GM20431 (cell line): ENCODE data around the gene SLC34A1.

ENCODE experiments used
- in situ Hi-C: fragments of 300-500 bp; cut with MseI, MboI; formaldehyde crosslinking; loops from one replicate; pipeline ENCODE4 v1.15.0; 2020; ENCODE audit warnings: low sequenced_read_pairs; ENCODE audit not compliant: unreplicated experiment

Gene SLC34A1

DNA sequence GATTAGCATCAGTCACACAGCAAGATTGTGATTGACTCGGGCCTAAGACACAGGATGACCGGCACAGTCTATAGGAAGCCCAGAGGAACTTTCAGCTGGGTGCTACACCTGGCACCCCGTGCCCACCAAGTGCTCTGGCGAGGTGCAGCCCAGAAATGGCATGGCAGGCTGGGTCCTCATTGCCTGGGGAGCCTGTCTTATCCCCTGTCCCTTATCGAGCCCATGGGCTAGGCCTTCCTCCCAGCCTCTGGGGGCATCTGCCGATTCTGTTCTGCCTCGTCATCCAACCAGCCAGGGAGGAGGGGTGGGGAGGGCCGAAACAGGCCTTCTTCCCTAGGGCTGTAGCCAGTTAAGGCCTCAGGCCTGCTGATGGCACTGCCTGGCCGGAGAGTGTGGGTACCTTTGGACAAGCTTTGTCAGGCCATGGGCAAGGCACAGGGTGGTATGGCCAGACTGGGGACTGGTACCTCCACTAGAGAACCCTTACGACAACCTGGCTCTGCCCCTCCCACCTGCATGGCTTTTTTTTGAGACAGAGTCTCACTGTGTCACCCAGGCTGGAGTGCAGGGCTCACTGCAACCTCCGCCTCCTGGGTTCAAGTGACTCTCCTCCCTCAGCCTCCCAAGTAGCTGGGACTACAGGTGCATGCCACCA, 43.8 kb downstream of the SLC34A1 start:
- in situ Hi-C loops: no loop called here

DNA sequence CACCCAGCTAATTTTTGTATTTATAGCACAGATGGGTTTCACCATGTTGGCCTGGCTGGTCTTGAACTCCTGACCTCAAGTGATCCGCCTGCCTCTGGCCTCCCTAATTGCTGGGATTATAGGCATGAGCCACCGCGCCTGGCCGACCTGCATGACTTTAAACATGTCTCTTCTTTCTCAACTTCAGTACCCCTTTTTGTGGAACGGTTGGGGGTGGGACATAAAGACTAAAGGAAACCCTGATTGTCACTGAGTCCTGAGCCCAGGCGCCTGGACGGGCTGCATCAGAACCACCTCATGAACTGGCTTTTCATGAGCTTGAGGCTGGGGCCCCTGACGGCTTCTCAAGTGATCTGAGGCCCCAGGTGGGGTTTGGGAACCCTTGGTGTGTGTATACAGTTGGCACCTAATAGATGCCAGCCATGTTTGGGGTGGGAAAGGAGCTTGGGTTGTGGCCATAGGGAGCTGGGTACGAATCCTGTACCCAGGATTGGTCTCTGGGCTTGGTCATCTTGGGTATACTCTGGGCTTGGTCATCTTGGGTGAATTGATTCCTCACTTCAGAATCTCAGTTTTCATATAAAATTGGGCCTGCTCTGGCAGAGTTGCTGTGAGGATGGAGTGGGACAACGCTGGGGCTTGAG, 44.5 kb downstream of the SLC34A1 start:
- in situ Hi-C loops: no loop called here

DNA sequence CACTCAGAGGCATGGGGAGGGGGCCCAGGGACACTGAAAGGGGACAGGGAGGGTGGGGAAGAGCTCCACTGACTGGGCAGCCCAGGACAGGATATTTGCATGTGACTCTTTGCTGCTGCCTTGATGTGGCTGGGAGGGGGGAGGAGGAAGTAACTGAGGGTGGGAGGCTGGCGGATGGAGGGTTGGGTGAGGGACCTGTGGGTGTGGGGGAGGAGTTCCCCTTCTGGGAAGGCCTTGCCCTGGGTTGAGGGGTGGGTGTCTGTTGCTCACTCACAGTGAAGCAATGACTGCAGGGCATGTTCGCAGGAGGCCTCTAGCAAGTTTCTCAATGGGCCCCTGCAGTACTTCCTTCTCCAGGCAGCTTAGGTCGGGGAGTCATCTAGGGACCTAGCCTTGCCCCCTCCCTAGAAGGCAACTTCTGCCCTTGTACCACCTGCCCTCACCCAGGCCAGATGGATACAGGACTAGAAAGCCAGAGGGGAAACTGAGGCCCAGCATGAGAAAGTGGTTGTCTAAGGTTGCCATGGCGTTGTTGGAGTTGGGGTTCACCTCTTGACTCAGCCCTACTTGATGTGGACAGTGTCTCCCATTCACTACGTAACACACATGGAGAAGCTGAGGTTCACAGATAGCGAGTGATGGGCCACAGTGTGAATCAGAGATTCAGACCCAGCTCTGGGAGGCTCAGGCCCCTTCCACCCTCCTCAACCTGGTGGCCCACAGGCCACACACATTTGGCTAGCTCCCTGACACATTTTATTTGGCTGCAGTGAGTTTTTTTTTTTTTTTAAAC, 45.2 kb downstream of the SLC34A1 start:
- in situ Hi-C loops: no loop called here

DNA sequence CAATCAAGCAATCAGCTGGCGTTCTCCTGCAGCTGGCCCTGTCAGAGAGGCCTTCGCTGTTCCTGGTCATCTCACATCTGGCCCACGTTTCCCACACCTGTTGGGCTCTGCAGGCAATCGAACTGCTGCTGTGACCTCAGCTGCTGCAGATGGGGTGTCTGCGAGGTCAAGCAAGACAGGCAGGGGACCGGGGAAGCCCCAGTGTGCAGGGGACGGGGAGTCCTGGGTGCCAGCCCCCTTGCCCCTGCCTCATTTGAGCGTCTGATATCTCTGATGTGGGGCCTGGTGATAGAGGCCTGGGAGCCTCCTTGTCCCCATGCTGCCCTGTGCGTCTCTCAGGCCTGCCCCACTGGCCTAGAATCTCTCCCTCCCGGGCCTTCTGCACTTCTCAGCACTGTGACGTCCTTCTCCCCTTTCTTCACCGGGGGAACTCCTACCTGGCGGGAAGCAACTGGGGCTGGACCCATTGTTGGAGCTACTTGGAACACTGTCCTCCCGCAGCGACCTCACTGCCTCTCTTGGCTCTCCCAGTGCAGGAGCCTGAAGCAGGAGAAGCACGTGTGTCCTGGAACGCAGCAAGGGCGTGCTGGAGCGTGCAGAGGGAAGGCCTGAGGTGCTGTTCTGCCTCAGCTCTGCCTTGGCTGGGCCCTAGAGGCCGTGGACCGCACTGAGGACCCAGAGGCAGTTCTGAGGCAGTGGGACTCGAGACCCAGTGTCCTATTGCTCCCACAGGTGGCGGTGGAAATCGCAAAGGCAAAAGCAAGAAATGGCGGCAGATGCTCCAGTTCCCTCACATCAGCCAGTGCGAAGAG, 46.1 kb downstream of the SLC34A1 start:
- in situ Hi-C loops: no loop called here

DNA sequence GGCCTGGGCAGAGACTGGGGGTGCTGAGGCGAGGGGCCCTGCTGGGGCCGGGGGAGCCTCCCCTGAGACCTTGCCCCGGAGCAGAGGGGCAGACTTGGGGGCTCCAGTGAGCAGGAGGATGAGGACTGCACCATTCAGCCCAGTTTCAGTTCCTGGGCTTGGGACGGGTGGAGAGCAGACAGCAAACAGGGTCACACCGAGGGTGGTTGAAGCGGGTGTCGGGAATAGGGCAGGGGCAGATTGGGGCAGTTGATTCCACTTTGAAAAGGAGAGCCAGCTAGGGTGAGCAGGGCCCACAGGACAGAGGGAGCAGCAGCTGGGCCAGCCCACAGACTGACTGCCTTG, 46.7 kb downstream of the SLC34A1 start:
- in situ Hi-C loops: no loop called here

DNA sequence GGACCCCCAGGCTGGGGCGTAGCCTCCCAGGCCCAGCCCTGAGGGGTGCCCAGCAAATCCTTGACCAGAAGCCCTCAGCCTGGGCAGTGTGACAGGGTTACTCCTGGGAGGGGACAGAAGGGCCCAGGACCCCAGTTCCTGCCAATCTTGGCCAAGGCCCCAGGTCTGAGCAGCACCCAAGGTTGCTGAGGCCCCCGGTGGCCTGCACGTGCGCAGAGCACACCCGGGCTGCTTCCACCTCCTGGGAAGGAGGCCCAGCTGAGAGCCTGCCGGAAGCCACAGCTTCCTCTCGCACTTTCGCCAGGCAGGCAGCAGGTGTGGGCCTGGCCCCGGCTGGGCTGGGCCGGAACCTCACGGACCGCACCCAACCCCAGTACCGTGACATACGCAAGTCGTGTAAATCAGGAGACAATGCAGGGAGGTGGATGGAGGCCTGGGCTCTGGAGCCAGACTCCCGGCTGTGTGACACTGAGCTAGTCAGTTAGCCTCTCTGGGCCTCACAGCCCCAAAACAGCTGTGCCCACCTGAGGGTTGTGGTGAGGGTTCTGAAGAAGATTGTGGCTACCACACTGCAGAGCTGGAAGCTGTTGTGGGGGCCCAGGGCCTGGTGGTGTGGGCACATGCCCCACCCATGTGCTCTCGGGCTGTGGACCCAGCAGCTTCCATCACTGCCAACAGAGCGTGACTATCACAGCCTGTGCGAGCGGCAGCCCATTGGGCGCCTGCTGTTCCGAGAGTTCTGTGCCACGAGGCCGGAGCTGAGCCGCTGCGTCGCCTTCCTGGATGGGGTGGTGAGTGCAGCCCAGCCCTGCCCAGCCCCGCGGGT, 47.3 kb downstream of the SLC34A1 start:
- in situ Hi-C loops: no loop called here

DNA sequence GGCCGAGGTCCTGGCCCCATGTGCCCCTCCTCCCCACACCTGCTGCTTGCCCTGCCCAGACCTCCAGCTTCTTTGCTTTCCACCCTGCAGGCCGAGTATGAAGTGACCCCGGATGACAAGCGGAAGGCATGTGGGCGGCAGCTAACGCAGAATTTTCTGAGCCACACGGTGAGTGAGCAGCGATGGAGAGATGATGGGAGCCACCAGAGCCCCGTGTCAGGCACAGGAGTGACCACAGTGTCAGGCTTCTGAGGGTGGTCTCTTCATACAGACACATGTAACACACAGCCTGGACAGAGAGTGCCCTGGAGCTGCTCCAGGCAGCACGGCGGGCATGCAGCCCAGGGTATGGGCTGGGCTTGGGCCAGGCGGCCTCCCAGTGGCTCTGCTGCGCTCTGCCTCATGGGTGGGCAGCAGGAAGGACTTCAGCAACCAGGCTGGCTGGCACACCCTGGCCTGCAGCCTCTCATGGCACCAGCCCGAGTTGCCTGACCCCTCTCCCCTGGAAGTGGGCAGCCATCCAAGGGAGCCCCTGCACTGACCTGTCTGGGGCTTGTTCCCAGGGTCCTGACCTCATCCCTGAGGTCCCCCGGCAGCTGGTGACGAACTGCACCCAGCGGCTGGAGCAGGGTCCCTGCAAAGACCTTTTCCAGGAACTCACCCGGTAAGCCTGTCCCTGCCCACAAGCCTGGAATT, 48.1 kb downstream of the SLC34A1 start:
- in situ Hi-C loops: no loop called here

DNA sequence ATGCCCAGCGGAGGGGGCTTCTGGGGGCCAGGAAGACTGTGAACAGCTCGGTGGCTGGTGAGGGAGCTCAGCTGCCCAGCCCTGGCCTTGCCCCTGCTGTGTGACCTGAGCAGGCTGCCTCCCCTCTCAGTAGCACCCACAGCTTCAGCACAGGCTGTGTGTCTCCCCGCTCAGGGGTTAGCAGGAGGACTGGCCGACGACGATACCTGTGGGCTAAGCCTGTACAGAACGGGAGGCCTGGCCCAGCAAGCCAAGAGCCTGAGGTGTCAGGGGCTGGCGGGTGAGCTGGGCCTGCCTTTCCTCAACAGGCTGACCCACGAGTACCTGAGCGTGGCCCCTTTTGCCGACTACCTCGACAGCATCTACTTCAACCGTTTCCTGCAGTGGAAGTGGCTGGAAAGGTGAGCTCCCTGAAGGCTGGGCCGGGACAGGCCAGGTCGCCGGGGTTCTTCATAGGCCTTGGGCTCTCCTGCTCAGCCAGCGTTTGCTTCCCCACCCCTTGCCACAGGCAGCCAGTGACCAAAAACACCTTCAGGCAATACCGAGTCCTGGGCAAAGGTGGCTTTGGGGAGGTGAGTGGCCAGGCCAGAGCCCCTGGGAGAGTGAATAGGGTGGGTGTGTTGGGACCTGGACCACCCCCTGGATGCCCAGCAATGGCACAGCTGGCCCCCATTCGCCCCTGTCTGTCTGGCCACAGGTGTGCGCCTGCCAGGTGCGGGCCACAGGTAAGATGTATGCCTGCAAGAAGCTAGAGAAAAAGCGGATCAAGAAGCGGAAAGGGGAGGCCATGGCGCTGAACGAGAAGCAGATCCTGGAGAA, 48.8 kb downstream of the SLC34A1 start:
- in situ Hi-C loops: no loop called here

DNA sequence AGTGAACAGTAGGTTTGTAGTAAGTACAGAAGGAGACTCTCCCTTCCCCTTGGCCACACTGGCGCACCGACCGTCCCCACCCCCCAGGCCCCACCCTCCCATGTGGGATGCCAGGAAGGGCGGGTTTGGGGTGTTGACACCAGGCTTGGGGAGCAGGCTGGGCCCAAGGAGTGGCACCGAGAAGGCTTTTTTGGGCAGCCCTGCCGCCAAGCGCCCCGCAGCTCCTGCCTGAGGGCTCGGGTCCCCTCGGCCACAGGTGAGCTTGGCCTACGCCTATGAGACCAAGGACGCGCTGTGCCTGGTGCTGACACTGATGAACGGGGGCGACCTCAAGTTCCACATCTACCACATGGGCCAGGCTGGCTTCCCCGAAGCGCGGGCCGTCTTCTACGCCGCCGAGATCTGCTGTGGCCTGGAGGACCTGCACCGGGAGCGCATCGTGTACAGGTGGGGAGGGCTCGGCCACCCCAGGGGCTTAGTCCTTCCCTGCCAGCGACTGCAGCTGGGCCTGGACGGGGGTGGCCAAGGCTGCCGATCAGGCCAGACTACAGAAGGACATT, 49.5 kb downstream of the SLC34A1 start:
- in situ Hi-C loops: no loop called here

DNA sequence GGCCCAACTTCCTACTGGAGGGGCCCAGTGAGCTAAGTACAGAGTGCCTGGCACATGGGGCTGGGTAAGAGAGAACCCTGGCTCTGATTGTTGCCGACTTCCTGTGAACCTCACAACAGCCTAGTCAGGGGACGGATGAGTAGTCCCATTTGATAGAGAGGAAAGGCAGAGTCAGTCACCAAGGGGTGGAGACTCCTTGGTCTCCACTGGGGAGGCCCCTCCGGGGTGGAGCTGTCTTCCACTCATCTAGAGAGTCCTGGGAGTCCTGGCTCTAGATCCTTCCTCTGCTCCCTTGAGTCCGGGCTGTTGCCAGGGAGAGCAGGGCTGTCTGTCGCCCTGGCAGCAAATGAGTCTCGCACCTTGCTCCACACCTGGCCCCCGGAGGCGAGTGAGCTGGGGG, 50.2 kb downstream of the SLC34A1 start:
- in situ Hi-C loops: no loop called here

DNA sequence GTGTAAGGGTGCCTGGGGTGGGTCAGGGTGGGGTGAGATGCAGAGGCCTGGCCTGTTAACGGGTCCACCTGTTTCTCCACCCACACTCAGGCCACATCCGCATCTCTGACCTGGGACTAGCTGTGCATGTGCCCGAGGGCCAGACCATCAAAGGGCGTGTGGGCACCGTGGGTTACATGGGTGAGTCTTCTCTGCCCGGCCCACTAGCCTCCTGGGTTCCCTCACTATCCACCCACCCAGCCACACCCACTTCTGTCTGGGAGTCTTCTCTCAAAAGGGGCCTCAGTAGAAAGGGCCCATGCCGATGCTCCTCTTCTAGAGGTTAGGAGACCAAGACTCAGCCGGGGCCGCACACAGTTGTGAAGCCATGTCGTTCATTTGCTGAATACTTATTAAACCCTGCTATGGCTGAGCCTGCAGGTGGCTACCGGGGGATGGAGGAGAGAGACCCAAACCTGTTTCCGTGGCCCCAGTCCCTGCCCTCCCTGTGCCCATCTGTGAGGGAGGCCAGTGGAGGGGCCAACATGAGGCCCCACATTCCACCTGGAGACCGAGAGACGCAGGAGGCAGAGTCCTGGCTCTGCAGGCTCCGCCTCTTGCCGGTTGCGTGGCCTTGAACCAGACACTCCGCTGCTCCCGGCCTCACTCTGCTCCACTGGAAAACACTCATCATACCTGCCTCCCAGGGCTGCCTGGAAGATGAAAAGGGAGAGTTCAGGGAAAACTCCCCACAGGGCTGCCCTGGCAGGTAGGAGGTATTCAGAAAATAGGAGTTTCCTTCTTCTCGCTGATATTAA, 50.9 kb downstream of the SLC34A1 start:
- in situ Hi-C loops: no loop called here

DNA sequence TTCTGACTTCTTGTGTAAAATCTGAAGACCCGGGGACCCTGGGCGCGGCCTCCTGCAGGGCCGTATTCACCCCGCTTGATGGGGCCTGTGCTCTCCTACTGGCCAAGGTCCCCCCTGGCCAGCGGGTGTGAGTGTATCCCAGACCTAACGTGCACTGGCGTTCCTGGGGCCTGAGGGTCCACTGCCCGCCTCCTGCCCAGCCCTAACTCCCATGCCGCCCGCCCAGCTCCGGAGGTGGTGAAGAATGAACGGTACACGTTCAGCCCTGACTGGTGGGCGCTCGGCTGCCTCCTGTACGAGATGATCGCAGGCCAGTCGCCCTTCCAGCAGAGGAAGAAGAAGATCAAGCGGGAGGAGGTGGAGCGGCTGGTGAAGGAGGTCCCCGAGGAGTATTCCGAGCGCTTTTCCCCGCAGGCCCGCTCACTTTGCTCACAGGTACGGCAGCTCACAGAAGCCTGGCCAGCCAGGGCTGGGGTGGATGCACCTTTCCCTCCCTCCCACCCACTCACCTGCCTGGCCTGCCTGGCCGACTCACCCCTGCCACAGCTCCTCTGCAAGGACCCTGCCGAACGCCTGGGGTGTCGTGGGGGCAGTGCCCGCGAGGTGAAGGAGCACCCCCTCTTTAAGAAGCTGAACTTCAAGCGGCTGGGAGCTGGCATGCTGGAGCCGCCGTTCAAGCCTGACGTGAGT, 51.8 kb downstream of the SLC34A1 start:
- in situ Hi-C loops: no loop called here

DNA sequence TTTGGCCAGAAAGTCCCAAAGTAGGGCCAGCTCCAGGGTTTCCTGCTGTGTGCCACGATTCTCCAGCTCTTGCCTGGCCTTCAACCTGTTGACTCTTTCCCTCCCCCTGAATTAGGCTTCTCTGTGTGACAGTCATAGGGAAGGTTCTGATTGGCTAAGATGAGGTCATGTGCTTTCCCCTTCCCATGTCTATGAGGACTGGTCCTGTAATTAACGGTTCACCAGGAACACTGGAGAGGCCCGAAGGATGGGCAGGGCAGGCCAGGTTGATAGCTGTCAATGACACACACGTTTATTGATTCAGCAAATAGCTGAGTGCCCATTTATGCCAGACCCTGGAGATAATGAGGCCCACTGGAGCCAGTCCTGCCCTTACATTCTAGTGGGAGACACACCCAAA, 53.4 kb downstream of the SLC34A1 start:
- in situ Hi-C loops: no loop called here

DNA sequence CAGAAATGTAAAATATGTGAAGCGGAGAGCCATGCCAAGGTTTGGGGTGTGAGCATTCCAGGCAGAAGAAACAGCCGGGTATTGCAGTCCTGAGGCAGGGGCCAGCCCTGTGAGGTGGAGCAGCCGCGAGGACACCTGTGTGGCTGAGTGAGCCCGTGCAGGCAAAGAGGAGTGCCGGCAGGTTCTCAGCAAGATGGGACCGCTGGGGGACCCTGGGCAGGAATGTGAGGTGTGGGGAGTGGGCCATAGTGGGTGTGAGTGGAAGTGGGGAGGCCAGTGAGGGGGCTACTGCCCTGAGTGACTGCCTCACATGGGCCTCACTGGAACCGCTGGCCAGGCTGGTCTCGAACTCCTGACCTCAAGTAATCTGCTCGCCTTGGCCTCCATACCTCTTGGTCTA, 54.2 kb downstream of the SLC34A1 start:
- in situ Hi-C loops: no loop called here

DNA sequence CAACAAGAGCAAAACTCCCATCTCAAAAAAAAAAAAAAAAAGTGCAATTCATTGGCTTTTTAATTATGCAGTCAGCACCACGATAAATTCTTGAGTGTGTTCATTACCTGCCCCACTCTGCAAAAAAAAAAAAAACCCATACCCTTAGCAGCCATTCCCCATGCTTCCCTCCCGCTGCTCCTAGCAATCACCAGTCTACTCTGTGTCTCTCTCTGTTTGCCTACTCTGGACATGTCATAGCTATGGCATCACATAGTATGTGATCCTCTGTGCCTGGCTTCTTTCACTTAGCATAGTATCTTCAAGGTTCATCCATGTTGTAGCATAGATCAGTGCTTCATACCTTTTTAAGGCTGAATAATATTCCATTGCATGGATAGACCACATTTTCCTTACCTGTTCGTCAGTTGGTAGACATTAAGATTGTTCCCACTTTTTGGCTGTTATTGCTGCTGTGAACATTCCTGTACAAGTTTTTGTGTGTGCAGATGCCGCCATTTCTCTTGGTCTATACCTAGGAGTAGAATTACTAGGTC, 55.4 kb downstream of the SLC34A1 start:
- in situ Hi-C loops: no loop called here

DNA sequence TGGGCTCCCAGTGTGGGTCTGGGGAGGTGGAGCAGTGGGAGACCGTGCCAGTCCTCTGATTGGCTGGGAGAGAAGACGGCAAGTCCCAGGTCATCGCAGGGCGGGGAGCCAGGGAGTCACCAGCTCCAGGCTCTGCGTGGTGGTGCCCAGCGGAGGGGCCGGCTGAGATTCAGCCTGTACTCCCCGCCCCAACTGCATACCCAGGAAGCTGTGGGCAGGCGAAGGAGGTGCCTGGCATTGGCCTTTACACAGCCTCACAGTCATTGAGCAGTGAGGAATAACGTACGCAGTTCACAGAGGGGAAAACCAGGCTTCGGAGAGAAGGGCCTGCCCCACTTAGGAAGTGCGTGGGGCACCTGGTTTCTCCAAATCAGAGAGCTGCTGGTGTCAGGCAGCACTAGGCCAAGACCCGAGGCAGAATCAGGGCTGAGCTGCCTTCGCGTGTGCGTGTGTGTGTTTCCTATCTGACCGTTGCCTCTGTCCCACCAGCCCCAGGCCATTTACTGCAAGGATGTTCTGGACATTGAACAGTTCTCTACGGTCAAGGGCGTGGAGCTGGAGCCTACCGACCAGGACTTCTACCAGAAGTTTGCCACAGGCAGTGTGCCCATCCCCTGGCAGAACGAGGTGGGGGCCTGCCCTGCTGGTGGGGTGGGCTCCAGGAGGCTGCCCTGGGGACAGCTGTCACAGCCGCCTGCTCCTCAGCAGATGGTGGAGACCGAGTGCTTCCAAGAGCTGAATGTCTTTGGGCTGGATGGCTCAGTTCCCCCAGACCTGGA, 56.2 kb downstream of the SLC34A1 start:
- in situ Hi-C loops: no loop called here
